ENCODE measurements around the gene NECTIN4.
"Not testable (repeated sequence)": the region's sequence is repeated elsewhere in the genome, so short reads cannot be mapped to it uniquely, and the experiment has no call there.

Gene NECTIN4

GRCh38 chr1:161081519-161081918 lies 7.8 kb downstream of the NECTIN4 start:
- no peak for DNase-seq

- no peak for DNase-seq
Observed at GRCh38 chr1:161080441-161081405, 8.6 kb downstream of the NECTIN4 start.

GRCh38 chr1:161079436-161080110 lies 9.8 kb downstream of the NECTIN4 start:
- no peak for DNase-seq

- DNase-seq: no peak
Observed at GRCh38 chr1:161077426-161077825, 11.9 kb downstream of the NECTIN4 start.

- no peak for DNase-seq
Observed at GRCh38 chr1:161076410-161076809, 12.9 kb downstream of the NECTIN4 start.

- DNase-seq: no peak
Observed at GRCh38 chr1:161074676-161075368, 14.5 kb downstream of the NECTIN4 start.

- no peak for DNase-seq
Observed at GRCh38 chr1:161073474-161074121, 15.8 kb downstream of the NECTIN4 start.

- no peak for DNase-seq
Observed at GRCh38 chr1:161072751-161073449, 16.5 kb downstream of the NECTIN4 start.

GRCh38 chr1:161071886-161072371 lies 17.4 kb downstream of the NECTIN4 start:
- DNase-seq: no peak

- no peak for DNase-seq
Observed at GRCh38 chr1:161070761-161071160, 18.6 kb downstream of the NECTIN4 start.

GRCh38 chr1:161069731-161070270 lies 19.6 kb downstream of the NECTIN4 start, which contains the start of gene ARHGAP30:
ARHGAP30 (minus strand) TSS chr1:161069891; CDS start chr1:161069624, 267 bp downstream.
- no peak for DNase-seq

- DNase-seq: no peak
Observed at GRCh38 chr1:161069241-161069640, 20.1 kb downstream of the NECTIN4 start.

- DNase-seq: no peak
Observed at GRCh38 chr1:161068306-161069234, 20.8 kb downstream of the NECTIN4 start.

GRCh38 chr1:161066694-161067093 lies 22.7 kb downstream of the NECTIN4 start:
- no peak for DNase-seq

GRCh38 chr1:161065681-161066080 lies 23.7 kb downstream of the NECTIN4 start:
- not testable (repeated sequence) for DNase-seq

GRCh38 chr1:161063936-161064335 lies 25.4 kb downstream of the NECTIN4 start:
- DNase-seq: not testable (repeated sequence)

GRCh38 chr1:161061419-161061818 lies 27.9 kb downstream of the NECTIN4 start:
- DNase-seq: no peak

- no peak for DNase-seq
Observed at GRCh38 chr1:161059293-161059692, 30.1 kb downstream of the NECTIN4 start.

GRCh38 chr1:161054805-161055204 lies 34.6 kb downstream of the NECTIN4 start:
- DNase-seq: no peak

- no peak for DNase-seq
Observed at GRCh38 chr1:161054232-161054631, 35.1 kb downstream of the NECTIN4 start.
